Vagina (tissue), 2 donors: ENCODE data around the gene KCNG3. TPM values are rescaled to one million over a fixed set of nuclear protein-coding genes. Genes with fewer than 3 reads are reported as not detected.

Experiments
- DNase-seq, 2 donors: peaks; one replicate each; pipeline ENCODE4 v3.0.0-alpha.2; 2017; ENCODE audit errors: extremely low spot score in 2 of 2
- H3K27ac ChIP-seq: fragments of 200-600 bp; sonication (generic); one replicate; pipeline ENCODE4 v1.5.1; 2019
- H3K27me3 ChIP-seq: fragments of 200-600 bp; sonication (generic); one replicate; pipeline ENCODE4 v1.5.1; 2019
- H3K36me3 ChIP-seq, 2 donors: fragments of 200-600 bp; sonication (generic); one replicate each; pipeline ENCODE4 v1.5.1; 2017 to 2019
- H3K4me1 ChIP-seq: fragments of 200-600 bp; sonication (generic); one replicate; pipeline ENCODE4 v1.5.1; 2019
- H3K4me3 ChIP-seq, 2 donors: fragments of 200-600 bp; sonication (generic); 1 replicate in 1 of 2; 2 replicates in 1 of 2; pipeline ENCODE4 v1.5.1; 2016 to 2019
- H3K9me3 ChIP-seq: fragments of 200-600 bp; sonication (generic); one replicate; pipeline ENCODE4 v1.5.1; 2019
- CTCF ChIP-seq, 3 experiments: fragments of 450-650 bp in 2 of 3; fragments of 200-600 bp in 1 of 3; sonication (generic) in 1 of 3; IDR thresholded peaks; one replicate each; pipeline ENCODE4 v1.5.1; 2017 to 2019; ENCODE audit warnings: antibody characterized with exemption in 3 of 3, mild to moderate bottlenecking in 2 of 3, moderate library complexity in 2 of 3
- POLR2A ChIP-seq, 2 donors: fragments of 450-650 bp; IDR thresholded peaks; one replicate each; pipeline ENCODE4 v1.6.1; 2017; ENCODE audit warnings: antibody characterized with exemption in 2 of 2, mild to moderate bottlenecking in 2 of 2, moderate library complexity in 2 of 2
- POLR2AphosphoS5 ChIP-seq, 2 donors: sonication (generic); formaldehyde crosslinking; IDR thresholded peaks; one replicate each; pipeline ENCODE4 v1.9.0; 2017; ENCODE audit warnings: antibody characterized with exemption in 2 of 2, mild to moderate bottlenecking in 2 of 2, low read depth in 1 of 2; ENCODE audit not compliant: insufficient read depth in 1 of 2
- intact Hi-C: fragments of 100-400 bp; cut with DNase I; formaldehyde crosslinking; loops from one replicate; pipeline ENCODE4 v1.15.1; 2023
- total RNA-seq: library from RNA; depleted of rRNA; stranded (reverse); fragments of >200 nt; gene quantifications from one replicate; pipeline ENCODE4 v1.2.3, GENCODE V29; 2016

Gene KCNG3
- total RNA-seq, 1 donor from 2014 or later = 0.74 TPM

DNA sequence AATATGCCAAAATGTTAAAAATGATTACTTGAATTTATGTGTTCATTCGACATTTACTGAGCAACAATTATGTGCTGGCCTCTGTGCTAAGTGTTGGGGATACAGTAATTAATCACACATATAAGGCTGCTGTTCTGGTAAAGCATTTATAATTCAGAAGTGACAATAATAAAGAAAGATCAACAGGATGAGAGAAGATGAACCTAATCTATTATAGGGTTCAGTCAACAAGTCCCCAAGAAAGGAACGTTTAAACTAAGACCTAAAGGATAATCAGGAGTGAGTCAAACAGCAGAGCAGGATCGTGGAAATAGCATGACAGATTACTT lies 72.7 kb downstream of the KCNG3 start:
- DNase-seq = no peak
- Histone ChIP-seq H3K27ac (no peak overlapping the region), H3K4me1 (no peaks in the 10 kb centered on the region), H3K4me3 (no peak overlapping the region), H3K36me3 (no peaks in the 10 kb centered on the region), H3K9me3 (no peaks in the 10 kb centered on the region), H3K27me3 (no peaks in the 10 kb centered on the region)
- TF ChIP-seq CTCF (IDR thresholded peaks at IDR 0.05) (no peak), POLR2AphosphoS5 (IDR thresholded peaks at IDR 0.05; ENCODE audit: insufficient read depth in 1 of 2, low read depth in 1 of 2) (no peak), POLR2A (IDR thresholded peaks at IDR 0.05) (no peak)
- intact Hi-C loops = no loop called here

DNA sequence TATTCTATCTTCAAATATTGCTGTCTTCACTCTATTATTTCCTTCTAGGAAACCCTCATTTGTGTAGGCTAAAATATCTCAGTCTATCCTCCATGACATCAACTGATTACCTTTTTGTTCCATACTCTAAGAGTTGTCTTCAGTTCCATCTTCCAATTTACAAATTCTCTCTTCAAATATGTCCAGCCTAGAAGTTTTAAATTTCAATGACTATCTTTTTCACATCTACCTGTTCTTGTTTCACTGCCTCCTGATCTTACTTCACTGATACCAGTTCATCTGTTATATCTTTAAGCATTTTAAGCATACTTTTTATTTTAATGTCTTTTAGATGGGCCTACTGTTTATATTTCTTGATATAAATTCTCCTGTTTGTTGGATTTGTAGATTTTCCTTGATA lies 79.1 kb downstream of the KCNG3 start:
- Histone ChIP-seq H3K36me3 (no peaks in the 10 kb centered on the region), H3K4me3 (no peak overlapping the region), H3K27ac (no peak overlapping the region), H3K27me3 (no peaks in the 10 kb centered on the region), H3K4me1 (no peaks in the 10 kb centered on the region), H3K9me3 (no peaks in the 10 kb centered on the region)
- no peak for DNase-seq
- intact Hi-C loops = no loop called here
- no peak for TF ChIP-seq POLR2AphosphoS5 (IDR thresholded peaks at IDR 0.05; ENCODE audit: insufficient read depth in 1 of 2, low read depth in 1 of 2)
- no peak for TF ChIP-seq CTCF (IDR thresholded peaks at IDR 0.05)
- TF ChIP-seq POLR2A (IDR thresholded peaks at IDR 0.05) = no peak

DNA sequence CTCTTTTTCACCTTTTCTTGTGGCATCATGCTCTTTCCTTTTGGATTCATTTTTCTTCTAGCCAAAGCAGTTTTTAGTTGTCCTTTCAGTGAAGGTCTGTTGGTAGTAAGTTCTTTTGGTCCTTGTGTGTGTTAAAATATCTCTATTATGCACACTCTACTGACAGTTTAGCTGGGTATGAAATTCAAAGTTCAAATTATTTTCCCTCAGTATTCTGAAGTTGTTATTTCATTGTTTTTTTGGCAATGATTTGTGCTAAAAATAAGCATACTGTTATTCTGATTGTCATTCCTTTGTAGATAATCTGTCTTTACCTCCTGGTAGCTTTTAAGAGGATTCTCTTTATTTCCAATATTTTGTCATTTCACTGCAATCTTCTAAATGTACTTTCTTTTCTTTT lies 79.6 kb downstream of the KCNG3 start:
- Histone ChIP-seq H3K4me1 (no peaks in the 10 kb centered on the region), H3K9me3 (no peaks in the 10 kb centered on the region), H3K27ac (no peak overlapping the region), H3K27me3 (no peaks in the 10 kb centered on the region), H3K36me3 (no peaks in the 10 kb centered on the region), H3K4me3 (no peak overlapping the region)
- intact Hi-C loops = no loop called here
- DNase-seq = no peak
- TF ChIP-seq POLR2AphosphoS5 (IDR thresholded peaks at IDR 0.05; ENCODE audit: insufficient read depth in 1 of 2, low read depth in 1 of 2) = no peak
- TF ChIP-seq POLR2A (IDR thresholded peaks at IDR 0.05) = no peak
- no peak for TF ChIP-seq CTCF (IDR thresholded peaks at IDR 0.05)

- intact Hi-C loops = no loop called here
- TF ChIP-seq POLR2AphosphoS5 (IDR thresholded peaks at IDR 0.05; ENCODE audit: insufficient read depth in 1 of 2, low read depth in 1 of 2) (no peak), POLR2A (IDR thresholded peaks at IDR 0.05) (no peak), CTCF (IDR thresholded peaks at IDR 0.05) (no peak)
Observed at GRCh38 chr2:42410742-42411514, 82.9 kb downstream of the KCNG3 start.

DNA sequence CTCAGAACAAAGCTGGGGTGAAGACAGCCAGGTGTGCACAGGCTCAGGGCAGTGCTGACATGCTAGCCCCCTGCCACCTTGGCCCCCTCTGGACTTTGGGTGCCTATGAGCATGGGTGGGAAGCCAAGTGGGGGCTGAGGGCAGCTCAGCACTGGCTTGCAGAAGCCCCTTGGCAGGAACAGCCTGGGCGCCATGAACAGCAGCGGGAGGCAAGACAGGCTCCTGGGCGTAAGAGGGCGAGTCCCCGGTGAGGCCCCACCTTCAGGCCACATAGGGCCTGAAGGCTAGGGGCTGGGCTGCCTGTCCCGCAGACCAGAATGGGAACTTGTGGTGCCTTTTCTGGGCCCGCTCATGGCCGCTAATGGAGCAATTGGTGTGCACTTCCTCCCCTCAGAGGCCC lies 85.8 kb downstream of the KCNG3 start:
- Histone ChIP-seq H3K36me3 (no peaks in the 10 kb centered on the region), H3K4me1 (no peaks in the 10 kb centered on the region), H3K4me3 (no peak overlapping the region), H3K27ac (no peak overlapping the region), H3K9me3 (no peaks in the 10 kb centered on the region), H3K27me3 (no peaks in the 10 kb centered on the region)
- no peak for DNase-seq
- intact Hi-C loops = no loop called here
- TF ChIP-seq CTCF (IDR thresholded peaks at IDR 0.05) (no peak), POLR2AphosphoS5 (IDR thresholded peaks at IDR 0.05; ENCODE audit: insufficient read depth in 1 of 2, low read depth in 1 of 2) (no peak), POLR2A (IDR thresholded peaks at IDR 0.05) (no peak)

More at GRCh38 chr2:42410742-42411514, 82.9 kb downstream of the KCNG3 start:
- Histone ChIP-seq H3K9me3 (no peaks in the 10 kb centered on the region), H3K36me3 (no peaks in the 10 kb centered on the region), H3K27ac (no peak overlapping the region), H3K27me3 (no peaks in the 10 kb centered on the region), H3K4me1 (no peaks in the 10 kb centered on the region), H3K4me3 (no peak overlapping the region)
- no peak for DNase-seq
